Common myeloid progenitor, CD34-positive (primary cell): ENCODE data around the gene SNX22.
A peak's percentile ranks its signal among the peaks of the same experiment; 100 is the strongest.

Experiments
- CTCF ChIA-PET: fragments of 350-600 bp; sonication (Branson Sonifier 250); formaldehyde crosslinking; loops from one replicate; lab custom pipeline; 2021; ENCODE audit warnings: antibody characterized with exemption; lab: Charles Lee
- POLR2A ChIA-PET: fragments of 350-600 bp; sonication (Branson Sonifier 250); formaldehyde crosslinking; loops from one replicate; lab custom pipeline; 2021; ENCODE audit warnings: antibody characterized with exemption; lab: Charles Lee
- DNase-seq, 3 donors: peaks; one replicate each; pipeline versions ENCODE4 v3.0.0 to v3.0.0-alpha.2; 2013
- H3K27ac ChIP-seq, 2 experiments: 1 replicate in 1 of 2; 2 replicates in 1 of 2; pipeline ENCODE4 v1.7.0; 2013; ENCODE audit warnings: inconsistent platforms in 2 of 2, low read length in 2 of 2, mild to moderate bottlenecking in 2 of 2, low read depth in 1 of 2, moderate library complexity in 1 of 2; ENCODE audit not compliant: severe bottlenecking in 2 of 2, insufficient read depth in 1 of 2, poor library complexity in 1 of 2
- H3K27me3 ChIP-seq, 5 experiments: replicated peaks in 2 of 5; 1 replicate in 3 of 5; 2 replicates in 2 of 5; pipeline versions ENCODE4 v1.6.1 to v1.7.0; 2013; ENCODE audit warnings: low read length in 4 of 5, mild to moderate bottlenecking in 2 of 5, moderate library complexity in 2 of 5, inconsistent platforms in 1 of 5; ENCODE audit not compliant: insufficient read depth in 5 of 5, control insufficient read depth in 4 of 5
- H3K36me3 ChIP-seq, 4 experiments: 1 replicate in 2 of 4; 2 replicates in 2 of 4; pipeline versions ENCODE4 v1.6.1 to v1.7.0; 2013; ENCODE audit warnings: low read length in 3 of 4, control low read depth in 1 of 4, mild to moderate bottlenecking in 1 of 4; ENCODE audit not compliant: control insufficient read depth in 4 of 4, insufficient read depth in 4 of 4
- H3K4me1 ChIP-seq, 4 experiments: 1 replicate in 3 of 4; 2 replicates in 1 of 4; pipeline versions ENCODE4 v1.6.1 to v1.7.1; 2013; ENCODE audit warnings: low read length in 3 of 4, mild to moderate bottlenecking in 3 of 4, control low read depth in 1 of 4, inconsistent platforms in 1 of 4, moderate library complexity in 1 of 4; ENCODE audit not compliant: control insufficient read depth in 4 of 4, insufficient read depth in 4 of 4; ENCODE audit errors: control extremely low read depth in 1 of 4
- H3K4me3 ChIP-seq, 7 experiments: 1 replicate in 4 of 7; 2 replicates in 3 of 7; pipeline versions ENCODE4 v1.5.1 to v1.7.0; 2013; ENCODE audit warnings: mild to moderate bottlenecking in 7 of 7, low read length in 6 of 7, moderate library complexity in 6 of 7, inconsistent platforms in 2 of 7, low read depth in 2 of 7, control low read depth in 1 of 7; ENCODE audit not compliant: insufficient read depth in 4 of 7, control insufficient read depth in 1 of 7; ENCODE audit errors: extremely low read depth in 1 of 7
- H3K9me3 ChIP-seq, 5 experiments: 1 replicate in 4 of 5; 2 replicates in 1 of 5; pipeline versions ENCODE4 v1.6.1 to v1.7.1; 2013; ENCODE audit warnings: low read length in 4 of 5, mild to moderate bottlenecking in 2 of 5, inconsistent platforms in 1 of 5, low read depth in 1 of 5, moderate library complexity in 1 of 5; ENCODE audit not compliant: control insufficient read depth in 4 of 5, insufficient read depth in 2 of 5; ENCODE audit errors: control extremely low read depth in 1 of 5
- WGBS: methylation state at CpG from one replicate; pipeline ENCODE4 v1.1.5; 2013; ENCODE audit not compliant: insufficient coverage; 5-methylcytosine and 5-hydroxymethylcytosine counted together

Gene SNX22

GRCh38 chr15:64162869-64163658 is 11.5 kb downstream of the SNX22 start, which contains the start of gene PPIB:
TSS of gene PPIB (minus strand) at chr15:64163022. CDS start at chr15:64162986, 36 bp downstream.
- H3K4me3 ChIP-seq: peak within 1 kb of the TSS; percentile 81 to 96 (median 90)
- peaks cover 7 to 30% (median 23%) of the 10 kb centered on the region in 4 experiments for H3K4me1 ChIP-seq
- ChIA-PET CTCF (interaction anchor here (1.2 to 4.0 kb wide), 3 partner anchors 10 to 24 kb away, joined by 3 to 27 read pairs (median 9); partner anchors contain the start of gene SNX22), POLR2A (interaction anchor here (0.6 to 2.5 kb wide), 6 partner anchors 10 to 368 kb away, joined by 3 to 15 read pairs (median 4); partner anchors contain the start of gene CSNK1G1)
- peaks cover 11 to 27% (median 20%) of the 10 kb centered on the region in 4 experiments for H3K36me3 ChIP-seq
- H3K27me3 ChIP-seq: no peaks in the 10 kb centered on the region
- WGBS: under 1% methylated on average over 55 of the region's 69 CpGs
- H3K27ac ChIP-seq: peak within 1 kb of the TSS; percentile 88 to 94
- no peaks in the 10 kb centered on the region for H3K9me3 ChIP-seq
- peak; percentile 97 to 99 (median 98) for DNase-seq

GRCh38 chr15:64163659-64164362 is 12.3 kb downstream of the SNX22 start:
- POLR2A ChIA-PET: interaction anchor here (0.6 to 2.5 kb wide), 6 partner anchors 10 to 367 kb away, joined by 3 to 15 read pairs (median 4); partner anchors contain the start of gene CSNK1G1
- Histone ChIP-seq H3K27ac (peak overlapping the region; percentile 55 to 83), H3K4me3 (peak overlapping the region in 6 of 7 experiments; percentile 62 to 96 (median 83)), H3K4me1 (peaks cover 7 to 30% (median 23%) of the 10 kb centered on the region in 4 experiments), H3K9me3 (no peaks in the 10 kb centered on the region), H3K27me3 (no peaks in the 10 kb centered on the region), H3K36me3 (peaks cover 6 to 20% (median 13%) of the 10 kb centered on the region in 4 experiments)
- CTCF ChIA-PET: interaction anchor here (1.2 to 4.0 kb wide), 3 partner anchors 11 to 23 kb away, joined by 3 to 27 read pairs (median 9); partner anchors contain the start of gene SNX22
- 46% methylated on average over 14 of the region's 14 CpGs for WGBS
- peak in 2 of 3 donors; percentile 17 to 22 for DNase-seq

- 100% methylated on average over 2 of the region's 4 CpGs for WGBS
- H3K27ac ChIP-seq: no peak overlapping the region
Observed at GRCh38 chr15:64164436-64164835, 12.9 kb downstream of the SNX22 start.

GRCh38 chr15:64166102-64166890 is 14.8 kb downstream of the SNX22 start:
- H3K27me3 ChIP-seq: no peaks in the 10 kb centered on the region
- H3K4me3 ChIP-seq: no peak overlapping the region
- POLR2A ChIA-PET: no interaction called here
- H3K36me3 ChIP-seq: peaks cover 5 to 18% (median 10%) of the 10 kb centered on the region in 4 experiments
- CTCF ChIA-PET: interaction anchor here (0.6 to 1.3 kb wide), 2 partner anchors 9 to 13 kb away, joined by 3 read pairs; no protein-coding TSS in a partner anchor
- H3K4me1 ChIP-seq: peaks cover 7 to 28% (median 20%) of the 10 kb centered on the region in 4 experiments
- 100% methylated on average over 3 of the region's 5 CpGs for WGBS
- H3K9me3 ChIP-seq: no peaks in the 10 kb centered on the region
- H3K27ac ChIP-seq: no peak overlapping the region
- DNase-seq: no peak

More at GRCh38 chr15:64164436-64164835, 12.9 kb downstream of the SNX22 start:
- Histone ChIP-seq H3K4me1 (peaks cover 7 to 30% (median 23%) of the 10 kb centered on the region in 4 experiments), H3K27me3 (no peaks in the 10 kb centered on the region), H3K36me3 (peaks cover 2 to 15% (median 10%) of the 10 kb centered on the region in 4 experiments), H3K9me3 (no peaks in the 10 kb centered on the region), H3K4me3 (no peak overlapping the region)
- POLR2A ChIA-PET: no interaction called here
- no peak for DNase-seq
- CTCF ChIA-PET: interaction anchor here (1.2 to 4.0 kb wide), 3 partner anchors 11 to 23 kb away, joined by 3 to 27 read pairs (median 9); partner anchors contain the start of gene SNX22

GRCh38 chr15:64180235-64180824 is 28.8 kb downstream of the SNX22 start:
- peaks cover 0 to 11% (median 6%) of the 10 kb centered on the region in 4 experiments for H3K4me1 ChIP-seq
- WGBS: 83% methylated on average over 4 of the region's 8 CpGs
- CTCF ChIA-PET: no interaction called here
- peak in 1 of 3 donors; percentile 27 for DNase-seq
- H3K36me3 ChIP-seq: peaks cover 8 to 31% (median 22%) of the 10 kb centered on the region in 4 experiments
- POLR2A ChIA-PET: interaction anchor here (1.5 kb wide), 1 partner anchor 17 kb away, joined by 3 read pairs; the partner anchor contains the start of gene PPIB
- no peaks in the 10 kb centered on the region for H3K27me3 ChIP-seq
- no peak overlapping the region for H3K27ac ChIP-seq
- no peaks in the 10 kb centered on the region for H3K9me3 ChIP-seq
- no peak overlapping the region for H3K4me3 ChIP-seq

- Histone ChIP-seq H3K27me3 (no peaks in the 10 kb centered on the region), H3K9me3 (no peaks in the 10 kb centered on the region), H3K4me3 (no peak overlapping the region), H3K27ac (no peak overlapping the region), H3K36me3 (peaks cover 5 to 25% (median 16%) of the 10 kb centered on the region in 4 experiments), H3K4me1 (peaks cover 0 to 11% (median 6%) of the 10 kb centered on the region in 4 experiments)
- no peak for DNase-seq
- 97% methylated on average over 3 of the region's 4 CpGs for WGBS
- CTCF ChIA-PET: no interaction called here
- POLR2A ChIA-PET: no interaction called here
Observed at GRCh38 chr15:64182859-64183370, 31.4 kb downstream of the SNX22 start.
